Tibial nerve (tissue), 3 donors: Measurements from ENCODE around the gene DNM1.

Experiments used
- CTCF ChIP-seq, 5 experiments: fragments of 200-600 bp in 3 of 5; fragments of 450-650 bp in 2 of 5; sonication (generic) in 3 of 5; IDR thresholded peaks; one replicate each; pipeline ENCODE4 v1.5.1; 2016 to 2019; ENCODE audit warnings: antibody characterized with exemption in 5 of 5, mild to moderate bottlenecking in 3 of 5, moderate library complexity in 2 of 5
- POLR2A ChIP-seq, 2 donors: fragments of 450-650 bp; IDR thresholded peaks; one replicate each; pipeline ENCODE4 v1.6.1; 2017; ENCODE audit warnings: antibody characterized with exemption in 2 of 2, mild to moderate bottlenecking in 2 of 2, moderate library complexity in 2 of 2

- TF ChIP-seq CTCF (IDR thresholded peaks at IDR 0.05) (no peak), POLR2A (IDR thresholded peaks at IDR 0.05) (no peak)
These were observed 46.4 kb downstream of the DNM1 start for GRCh38 chr9:128249558-128249907.
